K562 (cell line): ENCODE measurements around the gene MED15. TPM values are rescaled to one million over a fixed set of nuclear protein-coding genes. Genes with fewer than 3 reads are reported as not detected.

Source experiments
- BHLHE40 ChIP-seq: IDR thresholded peaks from 2 replicates; pipeline ENCODE4 v1.6.1; 2011; ENCODE audit warnings: low read length, improper control_type of control experiment
- CBX2 ChIP-seq: fragments of 200-600 bp; sonication (generic); IDR thresholded peaks from one replicate; pipeline ENCODE4 v1.6.1; 2012; ENCODE audit warnings: mild to moderate bottlenecking, low read length, inconsistent platforms; ENCODE audit not compliant: insufficient read depth, poor library complexity, severe bottlenecking
- CBX8 ChIP-seq: fragments of 200-600 bp; sonication (generic); IDR thresholded peaks from 2 replicates; pipeline ENCODE4 v1.6.1; 2012; ENCODE audit warnings: borderline replicate concordance, mixed run types, low read depth, mild to moderate bottlenecking, moderate library complexity, mixed read lengths, low read length, control low read depth, inconsistent platforms; ENCODE audit not compliant: poor library complexity, severe bottlenecking; ENCODE audit errors: extremely low read depth
- CEBPB ChIP-seq: fragments of 450-650 bp; IDR thresholded peaks from 2 replicates; pipeline ENCODE4 v1.6.1; 2016; ENCODE audit warnings: missing genetic modification characterization, missing compliant biosample characterization
- CTCFL ChIP-seq: IDR thresholded peaks from 2 replicates; pipeline ENCODE4 v1.6.1; 2011; ENCODE audit warnings: borderline replicate concordance, low read depth, mild to moderate bottlenecking, moderate library complexity, low read length; ENCODE audit not compliant: insufficient read depth, poor library complexity, severe bottlenecking
- FOSL1 ChIP-seq: fragments of 200-800 bp; sonication (Bioruptor generic); conservative IDR thresholded peaks from 2 replicates; pipeline ENCODE4 v1.6.1; 2016; ENCODE audit warnings: missing genetic modification characterization, missing compliant biosample characterization
- FUS ChIP-seq: fragments of 200-400 bp; formaldehyde crosslinking; optimal IDR thresholded peaks from 2 replicates; pipeline ENCODE3; 2017; ENCODE audit warnings: low read depth, low read length
- GABPB1 ChIP-seq: sonication (generic); formaldehyde crosslinking; IDR thresholded peaks from 2 replicates; pipeline ENCODE4 v1.8.0; 2022; ENCODE audit warnings: mild to moderate bottlenecking, missing genetic modification reagents
- GATAD2B ChIP-seq: fragments of 450-650 bp; IDR thresholded peaks from 2 replicates; pipeline ENCODE4 v1.6.1; 2017; ENCODE audit warnings: mild to moderate bottlenecking, borderline replicate concordance
- JUND ChIP-seq, 2 experiments: IDR thresholded peaks; 2 replicates in 1 of 2; 3 replicates in 1 of 2; pipeline ENCODE4 v1.6.1; 2011; ENCODE audit warnings: borderline replicate concordance in 2 of 2, low read depth in 2 of 2, low read length in 2 of 2, improper control_type of control experiment in 1 of 2, missing biosample characterization in 1 of 2, missing genetic modification characterization in 1 of 2, missing genetic modification reagents in 1 of 2
- NCOA4 ChIP-seq: fragments of 450-650 bp; IDR thresholded peaks from 2 replicates; pipeline ENCODE4 v1.6.1; 2018; ENCODE audit warnings: mild to moderate bottlenecking; ENCODE audit not compliant: partially characterized antibody
- POU5F1 ChIP-seq: fragments of 150-350 bp; IDR thresholded peaks from 2 replicates; pipeline ENCODE4 v1.6.1; 2014; ENCODE audit warnings: borderline replicate concordance, low read length, low read depth, mild to moderate bottlenecking; ENCODE audit not compliant: partially characterized antibody
- RBM17 ChIP-seq: fragments of 200-400 bp; formaldehyde crosslinking; IDR thresholded peaks from 2 replicates; pipeline ENCODE4 v1.6.1; 2017; ENCODE audit warnings: low read depth, mild to moderate bottlenecking, low read length, borderline replicate concordance
- RREB1 ChIP-seq: fragments of 250-450 bp; sonication (Bioruptor Pico); IDR thresholded peaks from 2 replicates; pipeline ENCODE4 v1.4.0; 2020
- SIN3B ChIP-seq: fragments of 450-650 bp; IDR thresholded peaks from 2 replicates; pipeline ENCODE4 v1.6.1; 2017; ENCODE audit warnings: low read depth, mild to moderate bottlenecking, moderate library complexity
- SUPT5H ChIP-seq: fragments of 450-650 bp; IDR thresholded peaks from 2 replicates; pipeline ENCODE4 v1.6.1; 2016
- YBX1 ChIP-seq: fragments of 450-650 bp; IDR thresholded peaks from 2 replicates; pipeline ENCODE4 v1.7.1; 2016; ENCODE audit warnings: mild to moderate bottlenecking
- ZNF175 ChIP-seq: fragments of 200-800 bp; sonication (Bioruptor generic); IDR thresholded peaks from 2 replicates; pipeline ENCODE4 v1.6.1; 2016; ENCODE audit warnings: low read depth, mild to moderate bottlenecking, missing genetic modification characterization, missing compliant biosample characterization
- ZNF224 ChIP-seq: sonication (generic); formaldehyde crosslinking; IDR thresholded peaks from 2 replicates; pipeline ENCODE4 v1.8.0; 2022; ENCODE audit warnings: mild to moderate bottlenecking, missing genetic modification reagents
- polyA plus RNA-seq, 8 experiments: library from polyadenylated mRNA; depleted of rRNA in 4 of 8; stranded (reverse) in 5 of 8; unstranded in 3 of 8; fragments of >200 nt; fragmentation: Nextera tagmentation in 2 of 8; fragmentation: Illumina TruSeq in 1 of 8; extraction: Ambion mirVana in 2 of 8; extraction: Trizol in 1 of 8; gene quantifications; 2 replicates each; pipeline versions ENCODE4 v1.2.1 to v1.2.3, GENCODE V29; 2011 to 2014; ENCODE audit warnings: inconsistent platforms in 1 of 8, missing spikeins in 1 of 8
- total RNA-seq, 7 experiments: library from RNA; depleted of rRNA in 6 of 7; stranded (reverse); fragments of >200 nt in 6 of 7; fragmentation: Illumina TruSeq in 2 of 7; extraction: Trizol in 2 of 7; gene quantifications; 2 replicates each; pipeline versions ENCODE4 v1.2.1 to v1.2.3, GENCODE V29; 2011 to 2021; ENCODE audit warnings: low replicate concordance in 1 of 7

The MED15 gene
- total and polyA plus RNA-seq, 9 of the 15 experiments (the other 6 are each of a cell fraction or from before 2014, with no cell fraction given), result 4.0 to 271 (median 60.1) TPM

- TF ChIP-seq YBX1 (no peak), POU5F1 (no peak), RBM17 (no peak), GABPB1 (CRISPR knock-in tag) (no peak), NCOA4 (no peak), CBX2 (no peak), FUS (no peak), SIN3B (no peak), RREB1 (peak; percentile 73), FOSL1 (no peak), BHLHE40 (peak; percentile 2; the same call in 1 of the 2 replicates), CEBPB (tag) (no peak), JUND (IDR thresholded peaks at IDR 0.05; ENCODE audit: borderline replicate concordance, low read depth, low read length) (peak; percentile 3), JUND (tag; IDR thresholded peaks at IDR 0.05; ENCODE audit: borderline replicate concordance, low read depth, low read length) (no peak; the same call in 2 of the 3 replicates), CTCFL (peak; percentile 33), ZNF175 (no peak), ZNF224 (CRISPR knock-in tag) (no peak), GATAD2B (no peak), CBX8 (no peak), SUPT5H (no peak)
Measured at GRCh38 chr22:20494978-20495860, 12.2 kb upstream of the MED15 start, which contains the start of gene KLHL22 (continued).
